Parathyroid adenoma (tissue), 2 donors: ENCODE results near the gene CPNE9.
A peak's percentile ranks its signal among the peaks of the same experiment; 100 is the strongest.

ENCODE experiments used
- H2AFZ ChIP-seq: fragments of 300-600 bp; sonication (generic); one replicate; pipeline ENCODE4 v1.7.0; 2017; ENCODE audit warnings: antibody characterized with exemption, mild to moderate bottlenecking
- H3K27ac ChIP-seq: fragments of 300-600 bp; sonication (generic); one replicate; pipeline ENCODE4 v1.7.0; 2017
- H3K27me3 ChIP-seq: fragments of 300-600 bp; sonication (generic); one replicate; pipeline ENCODE4 v1.7.0; 2017; ENCODE audit warnings: low read length; ENCODE audit not compliant: control insufficient read depth, insufficient read depth
- H3K36me3 ChIP-seq: fragments of 300-600 bp; sonication (generic); one replicate; pipeline ENCODE4 v1.7.0; 2017; ENCODE audit warnings: low read length; ENCODE audit not compliant: control insufficient read depth, insufficient read depth
- H3K4me1 ChIP-seq: fragments of 300-600 bp; sonication (generic); one replicate; pipeline ENCODE4 v1.7.0; 2017; ENCODE audit warnings: control low read depth
- H3K4me2 ChIP-seq: fragments of 300-600 bp; sonication (generic); one replicate; pipeline ENCODE4 v1.7.0; 2017; ENCODE audit warnings: low read length
- H3K4me3 ChIP-seq: fragments of 300-600 bp; sonication (generic); one replicate; pipeline ENCODE4 v1.7.0; 2017; ENCODE audit warnings: low read depth, low read length
- H3K79me2 ChIP-seq: fragments of 300-600 bp; sonication (generic); one replicate; pipeline ENCODE4 v1.7.0; 2017; ENCODE audit warnings: control low read depth
- H3K9ac ChIP-seq: fragments of 300-600 bp; sonication (generic); one replicate; pipeline ENCODE4 v1.7.0; 2017; ENCODE audit warnings: mild to moderate bottlenecking
- H3K9me3 ChIP-seq: fragments of 300-600 bp; sonication (generic); one replicate; pipeline ENCODE4 v1.7.0; 2017; ENCODE audit warnings: low read length; ENCODE audit not compliant: control insufficient read depth
- TF ChIP-seq, protein P1 (sequence below): fragments of 300-600 bp; sonication (generic); IDR thresholded peaks from one replicate; pipeline ENCODE4 v1.7.0; 2017; ENCODE audit warnings: antibody characterized with exemption, mild to moderate bottlenecking
- donor health status: primary hyperparathyroidism.

The CPNE9 gene

DNA sequence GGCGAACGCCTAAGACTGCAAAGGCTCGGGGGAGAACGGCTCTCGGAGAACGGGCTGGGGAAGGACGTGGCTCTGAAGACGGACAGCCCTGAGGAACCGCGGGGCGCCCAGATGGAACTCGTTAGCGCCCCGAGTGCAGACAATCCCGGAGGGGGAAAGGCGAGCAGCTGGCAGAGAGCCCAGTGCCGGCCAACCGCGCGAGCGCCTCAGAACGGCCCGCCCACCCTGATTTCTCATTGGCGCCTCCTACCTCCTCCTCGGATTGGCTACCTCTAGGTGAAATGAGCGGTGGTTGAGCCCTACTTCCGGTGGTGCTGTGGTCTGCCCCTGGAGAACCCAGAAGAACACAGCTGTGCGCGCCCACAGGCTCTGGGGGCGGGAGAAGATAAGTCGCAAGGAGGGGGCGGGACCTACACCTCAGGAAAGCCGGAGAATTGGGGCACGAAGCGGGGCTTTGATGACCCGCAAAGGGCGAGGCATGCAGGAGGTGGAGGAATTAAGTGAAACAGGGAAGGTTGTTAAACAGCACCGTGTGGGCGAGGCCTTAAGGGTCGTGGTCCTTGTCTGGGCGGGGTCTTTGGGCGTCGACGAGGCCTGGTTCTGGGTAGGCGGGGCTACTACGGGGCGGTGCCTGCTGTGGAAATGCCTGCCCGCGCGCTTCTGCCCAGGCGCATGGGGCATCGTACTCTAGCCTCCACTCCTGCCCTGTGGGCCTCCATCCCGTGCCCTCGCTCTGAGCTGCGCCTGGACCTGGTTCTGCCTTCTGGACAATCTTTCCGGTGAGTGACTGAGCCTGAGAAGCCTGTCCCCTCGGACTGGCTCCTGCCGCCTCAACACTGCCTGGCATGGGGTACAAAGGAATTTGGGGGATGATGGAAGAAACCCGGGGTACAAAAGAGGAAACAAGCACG is 46.3 kb downstream of the CPNE9 start, which contains the start of gene OGG1:
OGG1 (plus strand) TSS at position 308 of the 911 bp plus-strand sequence; CDS start at position 643, 335 bp downstream.
- no peaks in the 10 kb centered on the region for H3K9me3 ChIP-seq
- peak within 1 kb of the TSS; percentile 74 for H3K9ac ChIP-seq
- TF ChIP-seq, protein P1, sequence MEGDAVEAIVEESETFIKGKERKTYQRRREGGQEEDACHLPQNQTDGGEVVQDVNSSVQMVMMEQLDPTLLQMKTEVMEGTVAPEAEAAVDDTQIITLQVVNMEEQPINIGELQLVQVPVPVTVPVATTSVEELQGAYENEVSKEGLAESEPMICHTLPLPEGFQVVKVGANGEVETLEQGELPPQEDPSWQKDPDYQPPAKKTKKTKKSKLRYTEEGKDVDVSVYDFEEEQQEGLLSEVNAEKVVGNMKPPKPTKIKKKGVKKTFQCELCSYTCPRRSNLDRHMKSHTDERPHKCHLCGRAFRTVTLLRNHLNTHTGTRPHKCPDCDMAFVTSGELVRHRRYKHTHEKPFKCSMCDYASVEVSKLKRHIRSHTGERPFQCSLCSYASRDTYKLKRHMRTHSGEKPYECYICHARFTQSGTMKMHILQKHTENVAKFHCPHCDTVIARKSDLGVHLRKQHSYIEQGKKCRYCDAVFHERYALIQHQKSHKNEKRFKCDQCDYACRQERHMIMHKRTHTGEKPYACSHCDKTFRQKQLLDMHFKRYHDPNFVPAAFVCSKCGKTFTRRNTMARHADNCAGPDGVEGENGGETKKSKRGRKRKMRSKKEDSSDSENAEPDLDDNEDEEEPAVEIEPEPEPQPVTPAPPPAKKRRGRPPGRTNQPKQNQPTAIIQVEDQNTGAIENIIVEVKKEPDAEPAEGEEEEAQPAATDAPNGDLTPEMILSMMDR: peak; percentile 44
- H3K27me3 ChIP-seq: no peaks in the 10 kb centered on the region
- H3K79me2 ChIP-seq: no peaks in the 10 kb centered on the region
- peak within 1 kb of the TSS; percentile 96 for H3K27ac ChIP-seq
- peak within 1 kb of the TSS; percentile 100 for H3K4me2 ChIP-seq
- H3K4me1 ChIP-seq: peaks cover 10% of the 10 kb centered on the region
- H3K36me3 ChIP-seq: no peaks in the 10 kb centered on the region
- H2AFZ ChIP-seq: peak within 1 kb of the TSS; percentile 100
- H3K4me3 ChIP-seq: peak within 1 kb of the TSS; percentile 85

DNA sequence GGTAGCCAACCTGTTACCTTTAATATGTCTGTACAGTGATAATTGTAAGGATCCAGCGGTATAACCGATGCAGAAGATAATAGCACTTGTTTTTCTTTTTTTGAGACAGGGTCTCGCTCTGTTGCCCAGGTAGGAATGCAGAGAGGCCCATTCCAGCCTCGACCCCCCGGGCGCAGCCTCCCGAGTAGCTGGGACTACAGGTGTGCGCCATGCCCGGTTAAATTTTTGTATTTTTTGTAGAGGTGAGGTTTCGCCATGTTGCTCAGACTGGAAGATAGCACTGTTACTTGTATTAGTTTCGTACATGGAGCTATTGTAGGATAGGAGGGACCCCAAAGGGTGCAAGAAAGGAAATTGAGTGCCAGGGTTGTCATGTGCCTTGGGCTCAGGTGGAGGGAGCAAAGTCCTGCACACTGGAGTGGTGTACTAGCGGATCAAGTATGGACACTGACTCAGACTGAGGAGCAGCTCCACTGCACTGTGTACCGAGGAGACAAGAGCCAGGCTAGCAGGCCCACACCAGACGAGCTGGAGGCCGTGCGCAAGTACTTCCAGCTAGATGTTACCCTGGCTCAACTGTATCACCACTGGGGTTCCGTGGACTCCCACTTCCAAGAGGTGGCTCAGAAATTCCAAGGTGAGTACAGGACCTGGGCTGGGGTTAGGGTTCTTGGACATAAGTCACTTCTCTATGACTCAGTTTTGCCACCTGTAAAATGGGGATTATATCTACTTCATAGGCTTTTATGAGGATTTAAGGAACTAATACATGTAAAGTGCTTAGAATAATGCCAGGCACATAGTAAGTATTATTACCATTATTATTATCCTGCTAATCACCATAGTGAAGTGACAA is 47.2 kb downstream of the CPNE9 start:
- H3K27ac ChIP-seq: peak overlapping the region; percentile 96
- peak overlapping the region; percentile 85 for H3K4me3 ChIP-seq
- no peaks in the 10 kb centered on the region for H3K27me3 ChIP-seq
- H3K9ac ChIP-seq: peak overlapping the region; percentile 29
- H3K36me3 ChIP-seq: no peaks in the 10 kb centered on the region
- H2AFZ ChIP-seq: peak overlapping the region; percentile 100
- H3K4me2 ChIP-seq: peak overlapping the region; percentile 100
- H3K79me2 ChIP-seq: no peaks in the 10 kb centered on the region
- H3K9me3 ChIP-seq: no peaks in the 10 kb centered on the region
- H3K4me1 ChIP-seq: peaks cover 10% of the 10 kb centered on the region
- TF ChIP-seq, protein P1: no peak

DNA sequence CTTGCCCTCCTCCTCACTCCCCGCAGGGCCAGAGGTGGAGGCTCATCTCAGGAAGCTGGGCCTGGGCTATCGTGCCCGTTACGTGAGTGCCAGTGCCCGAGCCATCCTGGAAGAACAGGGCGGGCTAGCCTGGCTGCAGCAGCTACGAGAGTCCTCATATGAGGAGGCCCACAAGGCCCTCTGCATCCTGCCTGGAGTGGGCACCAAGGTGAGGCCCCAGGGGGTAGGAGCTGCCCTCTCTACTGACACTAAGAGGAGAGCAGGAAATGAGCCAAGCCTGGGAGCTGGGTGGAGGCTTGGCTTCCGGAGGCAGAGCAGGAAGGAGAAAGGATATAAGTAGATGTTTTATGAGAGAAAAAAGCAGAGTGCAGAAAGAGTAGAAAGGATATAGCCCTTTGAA is 51.0 kb downstream of the CPNE9 start:
- Histone ChIP-seq H2AFZ (no peak overlapping the region), H3K27ac (no peak overlapping the region), H3K9ac (no peak overlapping the region), H3K9me3 (no peaks in the 10 kb centered on the region), H3K4me3 (no peak overlapping the region), H3K4me2 (no peak overlapping the region), H3K27me3 (no peaks in the 10 kb centered on the region), H3K4me1 (peaks cover 5% of the 10 kb centered on the region), H3K79me2 (no peaks in the 10 kb centered on the region), H3K36me3 (no peaks in the 10 kb centered on the region)
- TF ChIP-seq, protein P1: no peak

DNA sequence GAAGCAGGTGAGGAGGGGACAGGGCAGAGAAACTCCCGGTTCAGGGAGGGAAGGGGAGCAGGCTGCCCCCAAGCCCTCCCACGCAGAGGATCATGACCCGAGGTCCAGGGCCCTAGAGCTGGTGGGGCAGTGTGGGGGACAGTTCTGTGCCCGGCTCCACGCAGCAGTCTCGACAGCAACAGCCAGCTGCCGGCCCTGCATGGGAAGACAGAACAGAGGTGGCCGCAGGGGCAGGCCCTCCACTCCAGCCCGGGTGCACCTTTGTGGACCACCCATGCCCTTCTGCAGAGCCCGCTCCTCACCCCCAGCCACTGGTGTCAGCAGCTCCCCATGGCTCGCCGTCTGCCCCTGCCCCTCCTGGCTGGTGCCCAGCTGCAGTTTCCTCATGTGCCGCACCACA is 53.8 kb downstream of the CPNE9 start:
- Histone ChIP-seq H3K79me2 (no peaks in the 10 kb centered on the region), H3K27me3 (no peaks in the 10 kb centered on the region), H3K4me2 (no peak overlapping the region), H3K4me1 (no peaks in the 10 kb centered on the region), H3K9ac (no peak overlapping the region), H2AFZ (no peak overlapping the region), H3K36me3 (no peaks in the 10 kb centered on the region), H3K9me3 (no peaks in the 10 kb centered on the region), H3K27ac (no peak overlapping the region), H3K4me3 (no peak overlapping the region)
- TF ChIP-seq, protein P1: no peak
